Hematopoietic multipotent progenitor cell treated with erythropoietin and hydrocortisone succinate and interleukin-3 and kit ligand, for 6 days (in vitro differentiated cells): ENCODE results near the gene SCARF2.
"Not testable (repeated sequence)": the region's sequence is repeated elsewhere in the genome, so short reads cannot be mapped to it uniquely, and the experiment has no call there.

ENCODE experiments used
- DNase-seq: peaks from one replicate; pipeline ENCODE4 v3.0.0-alpha.2; 2015

SCARF2 gene

DNA sequence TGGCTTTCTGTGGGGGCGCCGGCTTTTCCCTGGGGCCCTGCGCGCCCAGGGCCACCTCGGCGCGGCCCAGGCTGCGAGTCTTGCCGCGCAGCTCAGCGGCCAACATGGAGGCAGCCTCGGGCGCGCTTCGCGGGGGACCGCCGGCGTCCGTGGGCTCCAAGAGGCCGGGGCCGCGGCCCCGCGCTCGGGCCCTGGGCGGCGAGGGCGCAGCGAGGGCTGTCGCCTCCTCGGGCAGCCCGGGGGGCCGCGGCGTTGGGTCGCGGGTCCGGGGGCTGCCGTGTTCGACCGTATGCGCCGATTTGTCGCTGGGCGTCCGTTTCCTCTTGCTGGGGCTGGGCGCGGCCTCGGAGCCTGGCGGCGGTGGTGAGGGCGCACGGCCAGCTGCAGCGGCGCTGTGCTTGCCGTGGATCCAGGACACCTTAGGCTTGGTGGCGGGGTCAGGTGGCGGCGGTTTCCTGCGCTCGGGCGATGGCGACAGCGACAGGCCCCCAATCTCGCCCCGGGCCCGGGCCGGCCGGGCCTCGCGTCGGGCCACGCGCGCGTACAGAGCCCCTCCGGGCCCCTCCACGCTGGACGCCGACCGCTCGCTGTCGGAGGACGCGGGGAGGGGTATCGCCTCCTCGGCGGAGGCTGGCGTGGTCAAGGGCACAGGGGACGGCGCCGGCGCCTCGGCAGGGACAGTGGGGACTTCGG lies 11.9 kb downstream of the SCARF2 start:
- peak; percentile 33 for DNase-seq

DNA sequence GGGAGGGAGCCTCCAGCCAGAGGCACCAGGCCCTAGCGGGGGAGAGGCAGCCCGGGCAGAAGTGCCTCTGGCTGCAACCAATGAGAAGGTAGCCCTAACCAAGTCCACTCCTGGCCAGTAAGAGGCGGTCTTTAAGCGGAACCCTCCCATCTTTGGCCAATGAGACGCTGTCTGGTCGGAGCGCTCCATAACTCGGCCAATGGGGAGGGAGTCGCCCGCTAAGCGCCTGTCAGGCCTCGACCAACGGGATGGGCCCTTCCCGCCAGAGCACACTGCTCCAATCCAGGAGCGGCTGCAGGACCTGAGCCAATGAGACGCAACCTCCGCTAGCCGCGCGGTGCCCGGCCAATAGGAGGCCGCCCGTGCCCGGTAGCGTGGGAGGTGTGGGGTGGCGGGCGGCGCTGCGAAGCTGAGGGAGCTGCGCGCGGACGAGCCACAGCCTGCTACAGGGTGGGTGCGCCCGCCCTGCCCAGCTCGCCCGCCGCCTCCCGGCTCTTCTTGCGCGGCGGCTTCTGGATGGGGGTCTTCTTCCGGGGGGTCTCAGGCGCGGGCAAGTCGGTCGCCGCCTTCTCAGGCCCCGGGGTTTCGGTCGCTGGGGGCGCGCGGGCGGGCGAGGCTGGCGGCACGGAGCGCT lies 12.6 kb downstream of the SCARF2 start:
- peak; percentile 51 for DNase-seq

DNA sequence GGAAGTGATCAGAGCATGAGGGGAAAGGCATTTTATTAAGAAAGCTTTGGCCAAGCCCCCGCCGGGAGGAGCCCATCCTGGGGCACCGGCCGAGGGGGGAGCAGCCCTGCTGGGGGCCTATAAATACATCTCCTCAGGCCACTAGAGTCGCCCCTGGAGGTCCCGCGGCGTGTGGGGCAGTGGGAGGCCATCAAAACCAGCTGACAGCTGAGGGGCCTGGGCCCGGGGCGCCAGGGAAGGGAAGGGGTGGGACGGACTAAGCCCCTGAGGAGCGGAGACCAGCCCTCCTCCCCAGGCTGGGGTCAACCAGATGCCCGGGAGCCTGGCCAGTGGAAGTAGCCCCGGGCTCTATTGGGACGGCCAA lies 13.1 kb downstream of the SCARF2 start:
- no peak for DNase-seq

DNA sequence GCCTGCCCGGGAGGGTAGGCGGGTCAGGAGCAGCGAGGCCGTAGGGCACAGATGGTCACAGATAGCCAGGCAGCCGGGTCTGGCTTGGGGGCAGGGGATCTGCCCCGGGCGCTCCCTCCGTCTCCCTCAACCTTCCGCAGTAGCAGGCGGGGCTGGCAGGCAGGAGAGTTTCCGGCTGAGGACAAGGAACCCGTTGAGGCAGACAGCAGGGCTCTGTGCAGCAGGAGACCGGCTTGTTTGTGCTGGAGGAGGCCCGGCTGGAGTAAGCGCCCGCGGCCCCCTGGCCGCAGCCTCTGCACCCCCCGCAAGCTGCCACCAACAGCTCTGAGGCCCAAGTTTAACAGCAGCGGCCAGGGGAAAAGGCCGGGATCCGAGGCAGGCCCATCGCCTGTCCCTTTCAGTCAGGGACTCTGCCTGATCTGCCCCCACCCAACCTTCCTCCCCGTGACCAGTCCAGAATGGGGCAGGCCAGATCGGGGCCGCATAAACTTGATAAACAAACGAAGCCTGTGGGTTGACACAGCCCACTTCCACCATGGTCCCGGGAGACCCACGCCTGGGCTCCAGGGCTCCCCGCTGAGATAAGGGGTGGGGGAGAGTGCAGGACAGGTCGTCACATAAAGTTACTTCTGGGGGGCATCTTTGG lies 13.6 kb downstream of the SCARF2 start:
- no peak for DNase-seq

DNA sequence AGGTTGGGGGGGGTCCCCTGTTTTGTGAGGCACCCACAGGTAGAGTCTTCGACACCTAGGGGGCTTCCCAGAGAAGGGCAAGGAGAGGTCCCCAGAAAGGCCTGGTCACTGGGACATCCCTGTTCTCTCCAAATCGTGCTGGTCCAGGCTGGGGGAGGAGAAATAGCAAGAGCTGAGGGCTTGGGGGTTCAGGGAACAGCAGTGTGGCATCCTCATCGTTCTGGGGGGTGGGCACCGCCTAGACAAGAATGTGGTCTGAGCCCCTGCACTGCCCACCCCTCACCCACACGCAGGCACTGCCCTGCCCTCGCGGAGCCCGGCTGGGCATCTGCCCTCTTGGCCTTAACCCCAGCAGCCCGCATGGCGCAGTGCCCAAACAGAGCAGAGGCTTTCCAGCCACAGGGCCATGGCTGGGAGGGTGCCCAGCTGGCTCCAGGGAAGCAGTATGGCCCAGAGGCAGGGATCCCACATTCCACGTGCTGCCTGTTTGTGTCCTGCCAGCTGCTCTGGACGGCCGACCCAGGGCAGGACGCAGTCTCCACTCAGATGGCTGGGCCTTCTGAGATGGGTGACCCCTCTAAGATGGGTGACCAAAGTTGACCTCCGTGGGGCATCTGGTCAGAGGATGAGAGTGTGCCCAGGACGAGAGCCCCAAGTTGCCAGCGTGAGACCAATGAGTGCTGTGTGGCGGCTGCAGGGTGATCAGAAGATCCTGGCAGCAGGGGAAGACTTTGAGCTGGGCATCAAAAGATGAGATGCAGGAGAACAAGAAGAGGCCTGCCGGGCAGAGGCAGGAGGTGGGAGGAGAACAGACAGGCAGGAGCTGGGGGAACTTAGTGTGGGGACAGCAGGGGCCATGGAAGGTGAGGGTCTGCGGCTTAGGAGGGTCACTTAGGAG lies 14.4 kb downstream of the SCARF2 start:
- peak; percentile 10 for DNase-seq

DNA sequence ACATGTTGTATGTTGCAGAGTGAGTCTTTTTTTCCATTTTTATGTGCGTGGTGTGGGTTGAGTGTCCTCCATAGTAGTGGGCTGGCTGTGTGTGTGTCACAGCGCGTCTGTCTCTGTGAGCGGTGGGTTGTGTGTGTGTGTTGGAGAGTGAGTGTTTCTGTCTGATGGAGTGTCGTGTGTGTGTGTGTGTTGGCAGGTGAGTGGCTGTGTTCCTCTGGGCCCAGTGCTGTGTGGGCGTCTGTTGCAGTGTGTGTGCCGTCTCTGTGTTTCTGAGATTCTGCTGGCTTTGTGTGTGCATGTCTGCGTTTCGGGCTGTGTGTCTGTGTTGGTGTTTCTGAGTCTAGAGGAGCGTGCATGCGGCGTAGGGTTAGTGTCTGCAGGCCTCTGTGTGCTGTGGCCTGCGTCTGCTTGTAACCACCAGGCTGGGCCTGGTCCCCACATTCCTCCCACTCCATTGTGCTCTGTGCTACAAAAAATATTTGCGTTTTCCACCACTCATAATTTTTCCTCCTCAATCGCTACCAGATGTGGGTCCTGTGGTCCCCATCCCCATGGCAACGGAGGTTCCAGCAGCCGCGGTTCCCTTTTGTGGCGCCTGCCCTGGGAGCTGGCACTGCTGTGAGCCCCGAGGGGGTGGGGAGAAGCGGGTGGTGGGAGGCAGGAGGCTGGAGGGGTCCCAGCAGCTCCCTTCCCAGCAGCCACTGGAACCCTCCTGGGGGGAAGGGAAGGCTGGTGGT lies 15.2 kb downstream of the SCARF2 start:
- peak; percentile 23 for DNase-seq

DNA sequence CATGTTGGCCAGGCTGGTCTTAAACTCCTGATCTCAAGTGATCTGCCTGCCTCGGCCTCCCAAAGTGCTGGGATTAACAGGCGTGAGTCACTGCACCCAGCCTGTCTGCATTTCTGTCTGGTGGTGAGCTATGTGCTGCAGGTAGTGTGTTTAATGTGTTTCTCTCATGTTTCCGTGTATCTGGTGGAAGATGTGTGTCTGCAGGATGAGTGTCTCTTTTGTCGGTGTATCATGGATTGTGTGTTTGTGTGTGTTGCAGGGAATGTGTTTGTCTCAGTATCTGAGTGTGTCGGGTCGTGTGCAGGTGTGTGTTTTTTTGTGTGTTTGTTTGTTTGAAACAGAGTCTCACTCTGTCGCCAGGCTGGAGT lies 16.1 kb downstream of the SCARF2 start:
- DNase-seq = no peak

DNA sequence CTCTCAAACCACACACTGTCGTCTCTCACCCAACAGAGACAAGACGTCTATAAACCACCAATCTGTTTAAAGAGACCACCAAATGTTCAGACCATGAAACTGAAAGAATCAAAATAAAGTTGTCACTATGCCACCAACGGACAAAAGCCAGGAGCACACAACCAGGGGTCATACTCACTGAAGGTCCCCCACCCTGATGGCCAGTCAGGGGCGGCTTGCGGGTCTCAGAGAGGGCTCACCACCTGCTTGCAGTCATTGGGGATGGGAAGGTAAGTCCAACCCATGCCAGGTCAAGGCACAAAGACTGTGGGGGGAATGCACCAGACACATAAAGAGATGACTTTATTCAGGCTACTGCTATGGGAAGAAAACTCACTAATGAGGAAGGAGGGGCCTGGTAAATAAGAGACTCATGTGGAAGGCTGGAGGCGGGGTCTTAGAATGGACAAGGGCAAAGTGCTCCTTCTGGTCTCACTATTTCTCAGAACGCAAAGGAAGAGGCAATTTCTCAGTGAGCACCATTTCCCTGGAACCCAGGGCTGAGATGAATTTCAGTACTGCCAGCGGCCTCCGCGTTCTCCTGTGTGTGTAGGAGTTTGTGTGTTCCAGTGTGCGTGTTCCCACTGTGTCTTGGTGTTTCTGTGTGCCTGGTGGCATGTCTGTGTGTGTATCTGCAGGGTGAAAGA lies 17.3 kb downstream of the SCARF2 start:
- DNase-seq = no peak

DNA sequence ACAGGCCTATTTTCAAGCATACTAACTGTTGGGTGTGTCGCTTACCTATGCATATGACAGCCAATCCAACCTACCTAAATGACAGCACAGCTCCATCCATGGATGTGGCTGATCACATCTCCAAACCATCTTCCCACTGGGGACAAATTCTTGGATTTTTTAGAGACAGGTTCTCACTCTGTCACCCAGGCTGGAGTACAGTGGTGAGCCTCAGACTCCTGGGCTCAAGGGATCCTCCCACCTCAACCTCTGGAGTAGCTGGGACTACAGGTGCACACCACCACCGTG lies 18.0 kb downstream of the SCARF2 start:
- no peak for DNase-seq

DNA sequence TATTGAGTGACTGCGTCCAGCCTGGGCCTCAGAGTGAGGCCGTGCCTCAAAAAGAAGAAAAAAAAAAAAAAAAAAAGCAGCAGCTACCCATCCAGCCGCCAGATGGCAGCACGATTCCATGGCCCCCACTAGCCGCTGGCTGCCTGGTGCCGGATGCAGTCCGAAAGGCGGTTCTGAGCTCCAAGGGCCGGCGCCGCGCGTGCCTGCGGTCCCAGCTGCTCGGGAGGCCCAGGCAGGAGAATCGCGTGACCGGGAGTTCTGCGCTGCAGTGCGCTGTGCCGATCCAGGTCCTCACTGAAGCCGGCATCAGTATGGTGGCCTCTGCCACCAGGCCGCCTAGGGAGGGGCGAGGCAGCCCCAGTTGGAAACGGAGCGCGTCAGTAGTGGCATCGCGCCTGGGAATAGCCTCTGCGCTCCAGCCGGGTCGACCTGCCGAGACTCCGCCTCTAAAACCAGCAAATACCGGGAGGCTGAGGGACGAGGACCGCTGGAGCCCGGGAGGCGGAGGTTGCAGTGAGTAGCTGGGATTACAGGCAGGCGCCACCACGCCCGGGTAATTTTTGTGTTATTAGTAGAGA lies 19.3 kb downstream of the SCARF2 start:
- peak; percentile 77 for DNase-seq

DNA sequence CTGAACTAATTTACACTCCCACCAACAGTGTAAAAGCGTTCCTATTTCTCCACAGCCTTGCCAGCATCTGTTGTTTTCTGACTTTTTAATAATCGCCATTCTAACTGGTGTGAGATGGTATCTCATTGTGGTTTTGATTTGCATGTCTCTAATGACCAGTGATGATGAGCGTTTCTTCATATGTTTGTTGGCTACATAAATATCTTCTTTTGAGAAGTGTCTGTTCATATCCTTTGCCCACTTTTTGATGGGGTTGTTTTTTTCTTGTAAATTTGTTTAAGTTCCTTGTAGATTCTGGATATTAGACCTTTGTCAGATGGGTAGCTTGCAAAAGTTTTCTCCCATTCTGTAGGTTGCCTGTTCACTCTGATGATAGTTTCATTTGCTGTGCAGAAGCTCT lies 21.9 kb downstream of the SCARF2 start:
- not testable (repeated sequence) for DNase-seq

DNA sequence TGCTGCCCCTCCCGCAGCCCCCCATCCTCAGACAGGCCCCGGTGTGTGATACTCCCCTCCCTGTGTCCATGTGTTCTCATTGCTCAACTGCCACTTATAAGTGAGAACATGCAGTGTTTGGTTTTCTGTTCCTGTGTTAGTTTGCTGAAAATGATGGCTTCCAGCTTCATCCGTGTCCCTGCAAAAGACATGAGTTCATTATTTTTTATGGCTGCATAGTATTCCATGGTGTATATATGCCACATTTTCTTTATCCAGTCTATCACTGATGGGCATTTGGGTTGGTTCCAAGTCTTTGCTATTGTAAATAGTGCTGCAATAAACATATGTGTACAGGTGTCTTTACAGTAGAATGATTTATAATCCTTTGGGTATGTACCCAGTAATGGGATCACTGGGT lies 22.4 kb downstream of the SCARF2 start:
- DNase-seq = not testable (repeated sequence)

DNA sequence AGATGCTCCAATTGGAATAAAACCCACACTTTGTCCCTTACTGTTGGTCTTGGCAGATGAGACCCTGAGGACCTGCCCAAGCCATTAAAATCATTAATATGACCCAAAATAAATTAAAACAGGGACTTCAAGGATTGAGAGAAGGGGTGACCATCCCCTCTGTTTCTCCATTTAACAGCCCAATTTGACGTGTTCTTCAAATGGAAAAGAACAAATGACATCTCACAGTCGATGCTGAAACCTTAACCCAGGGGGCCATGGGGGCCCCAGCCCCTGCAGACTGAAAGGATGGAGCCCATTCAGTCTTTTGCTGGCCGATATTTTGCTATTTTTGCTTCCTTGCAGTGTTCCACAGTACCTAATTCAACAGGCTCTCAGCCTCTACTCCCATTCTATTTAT lies 23.2 kb downstream of the SCARF2 start:
- DNase-seq = no peak

DNA sequence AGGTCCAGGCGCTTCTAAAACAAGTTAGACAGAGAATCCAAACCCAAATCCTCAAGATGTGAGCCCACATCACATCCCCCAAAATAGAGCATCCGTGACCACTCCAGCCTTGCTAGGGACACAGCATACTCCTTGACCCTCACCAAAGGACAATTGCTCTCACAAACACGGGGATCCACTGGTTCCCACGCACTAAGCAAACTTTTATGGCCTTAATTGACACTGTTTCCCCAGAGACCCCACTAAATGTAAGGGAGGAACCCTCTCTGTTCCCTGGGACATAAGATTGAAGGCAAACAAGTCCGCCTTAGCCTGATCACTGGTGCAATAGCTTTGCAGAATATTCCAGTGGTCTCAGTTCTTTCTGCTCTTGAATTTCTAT lies 23.6 kb downstream of the SCARF2 start:
- DNase-seq = no peak

DNA sequence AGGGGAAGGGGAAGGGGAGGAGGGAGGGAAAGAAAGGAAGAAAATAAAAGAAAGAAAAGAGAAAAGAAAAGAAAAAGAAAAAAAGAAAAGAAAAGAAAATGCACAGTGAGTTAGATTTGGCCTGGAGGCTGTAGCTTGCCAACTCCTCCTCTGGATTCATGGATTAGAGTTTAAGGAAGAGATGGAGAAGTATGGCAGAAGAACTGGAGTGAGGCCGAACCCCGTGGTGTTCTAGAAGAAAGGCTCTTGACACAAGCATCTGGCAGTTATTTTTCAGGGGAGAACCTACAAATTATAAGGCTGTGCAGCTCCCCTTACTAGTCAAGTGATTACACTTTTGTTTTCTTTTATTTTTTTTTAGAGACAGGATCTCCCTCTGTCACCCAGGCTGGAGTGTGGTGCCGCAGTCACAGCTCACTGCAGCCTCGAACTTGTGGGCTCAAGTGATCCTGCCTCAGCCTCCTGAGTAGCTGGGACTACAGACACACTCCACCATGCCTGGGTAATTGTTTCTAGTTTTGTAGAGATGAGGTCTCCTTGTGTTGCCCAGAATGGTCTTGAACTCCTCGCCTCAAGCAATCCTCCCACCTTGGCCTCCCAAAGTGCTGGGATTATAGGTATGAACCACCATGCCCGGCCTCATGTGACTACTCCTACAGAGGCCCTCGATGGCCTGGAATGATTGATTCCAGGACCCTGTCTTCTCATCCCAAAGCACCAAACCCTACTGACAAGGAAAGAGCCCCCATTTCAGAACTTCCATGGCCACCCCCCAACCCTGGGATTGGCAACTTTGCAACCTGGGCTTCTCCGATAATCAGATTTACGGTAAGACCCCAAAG lies 24.2 kb downstream of the SCARF2 start:
- DNase-seq = no peak

DNA sequence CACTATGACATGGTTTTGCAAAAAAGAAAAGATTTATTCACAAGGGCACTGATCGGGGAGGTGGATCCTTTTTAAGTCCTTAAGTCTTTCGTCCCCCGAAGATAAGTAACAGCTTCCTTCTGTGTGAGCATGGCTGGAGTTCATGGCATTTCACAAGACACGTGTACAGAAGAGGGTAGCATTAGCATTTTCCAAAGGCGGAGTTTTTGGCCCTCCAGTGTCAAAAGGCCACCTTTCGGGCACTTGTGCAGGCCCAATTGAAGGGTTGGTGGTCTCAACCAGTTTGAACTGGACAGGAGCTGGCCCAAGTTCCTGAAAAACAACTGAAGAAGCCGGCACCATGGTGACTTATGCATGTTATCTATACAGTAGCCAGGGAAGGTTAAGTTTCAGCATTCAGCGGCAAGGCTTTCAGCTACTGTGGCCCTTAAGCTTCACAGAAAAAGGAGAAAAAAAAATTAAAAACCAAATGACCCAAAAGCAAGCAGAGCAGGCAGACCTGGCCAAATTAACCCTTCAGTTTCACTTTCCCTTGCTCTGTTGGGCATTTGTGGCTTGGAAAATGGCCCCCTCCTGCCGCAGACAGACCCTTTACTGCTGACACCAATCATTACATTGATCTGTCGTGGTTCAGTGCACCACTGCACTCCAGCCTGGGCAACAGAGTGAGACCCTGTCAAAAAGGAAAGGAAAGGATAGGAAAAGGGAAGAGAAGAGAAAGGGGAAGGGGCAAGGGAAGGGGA lies 25.0 kb downstream of the SCARF2 start:
- DNase-seq = no peak

DNA sequence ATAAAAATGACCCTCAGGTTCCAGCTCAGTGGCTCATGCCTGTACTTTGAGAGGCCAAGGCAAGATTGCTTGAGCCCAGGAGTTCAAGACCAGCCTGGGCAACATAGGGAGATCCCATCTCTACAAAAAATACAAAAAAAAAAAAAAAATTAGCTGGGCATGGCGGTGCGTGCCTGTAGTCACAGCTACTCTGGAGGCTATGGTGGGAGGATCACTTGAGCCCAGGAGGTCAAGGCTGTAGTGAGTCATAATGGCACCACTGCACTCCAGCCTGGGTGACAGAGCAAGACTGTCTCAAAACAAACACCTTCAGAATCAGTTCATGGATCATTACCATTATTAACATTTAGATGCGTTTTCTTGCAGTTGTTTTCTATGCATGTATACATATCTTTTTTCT lies 28.2 kb downstream of the SCARF2 start:
- not testable (repeated sequence) for DNase-seq

DNA sequence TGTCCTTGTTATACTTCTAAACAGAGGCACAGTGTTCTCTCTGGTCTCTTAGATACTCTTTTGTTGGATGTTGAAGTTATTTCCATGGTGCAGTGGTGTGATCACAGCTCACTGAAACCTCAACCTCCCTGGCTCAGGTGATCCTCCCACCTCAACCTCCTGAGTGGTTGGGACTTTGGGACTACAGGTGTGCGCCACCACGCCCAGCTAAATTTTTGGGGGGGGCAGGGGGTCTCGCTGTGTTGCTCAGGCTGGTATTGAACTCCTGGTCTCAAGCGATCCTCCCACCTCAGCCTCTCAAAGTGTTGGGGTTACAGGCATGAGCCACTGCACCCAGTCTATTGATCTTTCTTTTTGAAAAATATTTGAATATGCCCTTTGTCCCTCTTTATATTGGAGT lies 28.7 kb downstream of the SCARF2 start:
- no peak for DNase-seq

DNA sequence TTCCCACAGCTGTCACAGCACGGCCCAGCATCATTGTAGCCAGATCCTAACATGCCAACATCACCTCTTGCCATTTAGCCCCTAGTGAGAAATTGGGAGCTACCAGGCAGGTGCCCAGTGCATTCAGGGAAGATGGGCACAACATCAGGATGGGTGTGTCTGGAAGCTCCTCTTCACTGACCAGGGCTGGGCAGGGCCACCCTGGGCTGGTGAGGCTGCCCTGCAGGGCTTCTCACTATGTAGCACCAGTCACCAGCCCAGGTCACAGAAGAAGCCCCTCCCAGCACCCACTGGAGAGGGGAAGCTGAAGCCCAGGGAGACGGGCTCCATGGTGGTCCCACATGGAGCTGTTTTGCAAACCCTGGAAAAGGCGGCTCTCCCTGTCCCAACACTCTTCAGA lies 29.8 kb downstream of the SCARF2 start:
- DNase-seq = no peak

DNA sequence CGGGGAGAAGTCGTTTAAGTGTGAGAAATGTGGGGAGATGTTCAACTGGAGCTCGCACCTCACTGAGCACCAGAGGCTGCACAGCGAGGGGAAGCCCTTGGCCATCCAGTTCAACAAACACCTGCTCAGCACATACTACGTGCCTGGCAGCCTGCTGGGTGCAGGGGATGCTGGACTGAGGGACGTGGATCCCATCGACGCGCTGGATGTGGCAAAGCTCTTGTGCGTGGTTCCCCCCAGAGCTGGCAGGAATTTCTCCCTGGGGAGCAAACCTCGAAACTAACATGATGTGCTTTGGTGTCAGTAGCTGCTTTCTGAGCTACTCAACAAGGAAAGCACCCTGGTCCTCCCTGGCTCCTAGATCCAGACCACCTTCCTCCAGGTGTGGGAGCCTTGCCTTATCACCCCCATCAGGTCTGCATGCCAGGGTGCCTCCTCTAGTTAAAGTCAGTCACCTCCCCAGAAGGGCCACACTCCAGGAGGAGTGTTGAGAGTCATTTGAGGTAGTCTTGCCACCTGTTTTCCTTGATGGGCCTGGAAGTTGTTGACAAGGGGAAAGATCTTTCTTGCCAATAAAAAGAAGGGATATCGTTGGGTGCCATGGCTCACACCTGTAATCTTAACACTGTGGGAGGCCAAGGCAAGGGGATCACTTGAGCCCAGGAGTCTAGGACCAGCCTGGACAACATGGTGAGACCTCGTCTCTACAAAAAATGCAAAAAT lies 30.8 kb downstream of the SCARF2 start:
- no peak for DNase-seq
